Measurements from ENCODE around the gene GRAMD4.

Gene GRAMD4, protein sequence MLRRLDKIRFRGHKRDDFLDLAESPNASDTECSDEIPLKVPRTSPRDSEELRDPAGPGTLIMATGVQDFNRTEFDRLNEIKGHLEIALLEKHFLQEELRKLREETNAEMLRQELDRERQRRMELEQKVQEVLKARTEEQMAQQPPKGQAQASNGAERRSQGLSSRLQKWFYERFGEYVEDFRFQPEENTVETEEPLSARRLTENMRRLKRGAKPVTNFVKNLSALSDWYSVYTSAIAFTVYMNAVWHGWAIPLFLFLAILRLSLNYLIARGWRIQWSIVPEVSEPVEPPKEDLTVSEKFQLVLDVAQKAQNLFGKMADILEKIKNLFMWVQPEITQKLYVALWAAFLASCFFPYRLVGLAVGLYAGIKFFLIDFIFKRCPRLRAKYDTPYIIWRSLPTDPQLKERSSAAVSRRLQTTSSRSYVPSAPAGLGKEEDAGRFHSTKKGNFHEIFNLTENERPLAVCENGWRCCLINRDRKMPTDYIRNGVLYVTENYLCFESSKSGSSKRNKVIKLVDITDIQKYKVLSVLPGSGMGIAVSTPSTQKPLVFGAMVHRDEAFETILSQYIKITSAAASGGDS

DNA sequence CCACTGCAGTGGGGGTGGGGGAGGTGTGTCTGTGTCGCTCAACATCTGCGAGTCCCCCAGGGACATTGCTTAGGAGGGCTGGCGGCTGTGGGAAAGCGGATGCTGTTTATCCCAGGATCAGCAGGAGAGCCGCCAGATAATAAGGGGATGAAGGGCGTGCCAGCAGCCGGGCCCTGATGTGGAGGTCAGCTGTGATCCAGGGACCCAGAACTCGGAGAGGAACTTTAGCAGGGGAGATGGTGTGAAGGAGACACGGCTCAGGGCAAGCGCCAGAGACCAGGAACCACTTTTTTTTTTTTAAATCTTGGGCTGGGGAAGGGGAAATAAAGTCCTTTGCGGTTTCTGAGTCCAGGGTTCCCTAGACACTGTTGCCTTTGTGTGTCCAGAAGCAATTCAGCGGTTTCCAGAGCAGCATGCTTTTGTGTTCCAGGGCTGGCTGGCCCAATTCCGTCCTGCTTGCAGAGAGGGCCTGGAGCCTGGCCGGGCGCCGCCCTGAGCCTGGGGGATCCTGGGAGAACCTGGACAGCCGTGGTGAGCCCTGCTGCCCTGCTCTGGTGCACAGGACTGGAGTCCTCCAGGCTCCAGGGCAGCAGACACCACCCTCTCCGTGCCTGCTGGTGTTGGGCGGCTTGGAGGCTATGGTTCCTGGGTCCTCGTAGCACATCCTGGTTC, at the start of gene GRAMD4:
TSS of gene GRAMD4 (plus strand) at position 557 of the 672 bp plus-strand sequence. CDS start 6,414 bp downstream, outside the sequence.
- DNase-seq (ENCODE audit: low spot score): no peak

DNA sequence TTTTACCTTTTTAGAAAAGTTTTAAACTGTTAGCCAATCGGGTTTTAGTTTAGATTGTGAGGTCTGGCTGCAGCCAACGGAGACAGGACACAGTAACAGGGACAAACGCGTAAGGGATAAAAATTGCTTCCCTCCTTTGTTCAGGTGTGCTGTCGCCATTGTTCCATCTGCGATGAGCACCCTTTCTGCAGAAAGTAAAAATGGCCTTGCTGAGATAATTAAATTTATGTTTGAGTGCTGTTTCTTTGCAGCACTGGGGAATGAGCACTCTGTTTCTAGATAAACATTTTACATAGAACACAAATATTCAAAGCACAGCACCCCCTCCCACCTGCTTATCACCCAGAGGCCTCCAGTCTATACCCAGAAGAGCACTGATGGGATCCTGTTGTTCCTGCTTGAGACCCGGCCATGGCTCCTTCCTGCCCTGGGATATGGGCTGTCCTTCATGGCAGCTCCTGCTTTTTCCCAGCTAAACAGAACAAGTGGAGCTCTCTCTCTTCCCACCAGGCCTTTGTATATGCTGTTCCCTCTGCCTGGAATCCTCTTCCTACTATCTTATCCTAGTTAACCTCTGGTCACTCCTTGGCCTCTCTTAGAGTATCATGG, 48.4 kb upstream of the GRAMD4 start:
- no peak for DNase-seq (ENCODE audit: low spot score)

DNA sequence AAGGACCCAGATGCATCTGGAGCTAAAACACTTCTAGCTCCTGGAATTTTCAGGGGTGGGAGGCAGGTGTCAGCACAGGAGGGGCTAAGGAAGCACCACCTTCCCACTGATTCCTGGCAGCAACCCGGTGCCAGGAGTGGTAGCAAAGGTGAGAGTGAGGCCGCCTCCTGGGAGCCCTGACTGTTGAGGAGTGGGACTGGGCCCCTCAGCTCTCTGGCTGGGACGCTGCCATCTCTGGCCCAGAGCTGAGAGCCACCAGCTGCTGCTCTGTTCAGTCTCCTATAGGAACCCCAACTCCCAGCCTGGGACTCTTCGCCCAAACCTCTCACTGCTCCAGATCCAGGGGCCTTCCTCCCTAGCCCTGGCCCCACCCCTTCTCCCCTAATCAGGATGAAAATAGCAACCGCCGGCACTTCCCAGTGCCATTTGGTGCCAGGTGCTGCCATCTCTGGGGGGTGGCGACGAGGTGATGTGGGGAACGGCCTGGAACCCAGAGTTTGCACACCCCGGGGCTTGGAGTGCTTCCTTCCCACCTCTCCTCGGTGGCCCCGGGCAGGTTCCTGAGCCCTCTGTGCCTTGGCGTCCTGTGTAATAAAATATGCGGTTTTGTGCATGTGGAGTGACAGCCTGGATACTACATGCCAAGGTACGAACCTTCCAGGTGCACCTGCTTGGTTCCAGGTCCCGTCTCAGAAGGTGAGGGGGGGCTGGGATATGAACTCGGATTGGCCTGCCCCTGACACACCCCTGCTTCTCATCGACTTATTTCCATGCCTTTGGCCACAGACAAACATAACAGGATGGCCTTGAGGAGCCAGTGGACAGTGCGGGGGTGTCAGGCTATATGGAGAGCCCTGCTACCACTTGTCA, 47.0 kb upstream of the GRAMD4 start:
- no peak for DNase-seq (ENCODE audit: low spot score)

DNA sequence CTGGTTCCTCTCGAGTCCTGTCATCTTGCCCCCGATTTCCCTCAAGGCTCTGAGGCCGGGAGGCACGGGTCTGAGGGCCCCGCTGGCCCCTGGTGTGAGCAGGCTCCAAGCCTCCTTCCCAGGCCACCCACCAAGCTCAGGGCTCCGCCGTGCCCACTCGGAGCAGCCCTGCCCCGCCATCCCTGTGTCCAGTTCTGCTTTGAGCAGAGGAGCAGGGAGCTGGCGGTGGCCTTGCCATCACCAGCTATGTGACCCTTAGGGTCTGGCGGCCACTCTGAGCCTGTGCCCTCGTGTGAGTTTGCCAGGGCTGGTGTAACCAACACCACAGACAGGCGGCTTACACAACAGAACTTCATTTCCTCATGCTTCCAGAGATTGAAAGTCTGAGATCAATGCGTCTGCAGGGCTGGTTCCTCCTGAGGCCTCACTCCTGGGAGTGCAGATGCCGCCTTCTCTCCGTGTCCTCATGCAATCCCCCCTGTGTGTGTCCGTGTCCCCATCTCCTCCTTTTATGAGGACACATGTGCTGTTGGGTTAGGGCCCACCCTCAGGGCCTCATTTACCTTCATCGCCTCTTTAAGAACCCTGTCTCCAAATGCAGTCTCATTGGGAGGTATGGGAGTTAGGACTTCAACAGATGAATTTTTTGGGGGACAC, 46.3 kb upstream of the GRAMD4 start:
- no peak for DNase-seq (ENCODE audit: low spot score)

DNA sequence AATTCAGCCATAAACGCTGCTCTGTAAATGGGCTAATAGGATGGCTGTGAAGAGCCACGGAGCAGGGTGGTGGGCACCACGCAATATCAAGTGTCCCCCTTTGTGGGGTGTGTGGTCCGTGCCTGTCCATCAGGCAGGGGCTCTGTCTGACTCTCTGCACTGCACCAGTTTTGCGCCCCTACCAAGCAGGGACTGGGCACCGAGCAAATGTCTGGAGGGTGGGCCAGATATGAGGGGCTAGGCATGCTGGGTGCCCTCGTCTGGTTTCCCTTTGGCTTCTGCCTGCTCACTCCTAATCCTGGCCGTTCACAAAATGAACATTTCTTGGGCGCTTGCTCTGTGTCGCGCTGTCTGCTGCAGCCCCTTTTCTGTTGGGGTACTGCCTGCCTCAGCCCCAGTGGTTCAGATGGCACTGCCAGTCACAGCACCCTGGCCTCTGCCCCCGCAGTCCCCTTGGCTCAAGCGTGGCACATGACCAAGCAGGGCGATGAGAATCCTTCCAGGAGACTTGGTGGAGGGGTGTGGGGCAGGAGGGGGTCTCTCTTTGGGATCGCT, 45.7 kb upstream of the GRAMD4 start:
- DNase-seq (ENCODE audit: low spot score): no peak

DNA sequence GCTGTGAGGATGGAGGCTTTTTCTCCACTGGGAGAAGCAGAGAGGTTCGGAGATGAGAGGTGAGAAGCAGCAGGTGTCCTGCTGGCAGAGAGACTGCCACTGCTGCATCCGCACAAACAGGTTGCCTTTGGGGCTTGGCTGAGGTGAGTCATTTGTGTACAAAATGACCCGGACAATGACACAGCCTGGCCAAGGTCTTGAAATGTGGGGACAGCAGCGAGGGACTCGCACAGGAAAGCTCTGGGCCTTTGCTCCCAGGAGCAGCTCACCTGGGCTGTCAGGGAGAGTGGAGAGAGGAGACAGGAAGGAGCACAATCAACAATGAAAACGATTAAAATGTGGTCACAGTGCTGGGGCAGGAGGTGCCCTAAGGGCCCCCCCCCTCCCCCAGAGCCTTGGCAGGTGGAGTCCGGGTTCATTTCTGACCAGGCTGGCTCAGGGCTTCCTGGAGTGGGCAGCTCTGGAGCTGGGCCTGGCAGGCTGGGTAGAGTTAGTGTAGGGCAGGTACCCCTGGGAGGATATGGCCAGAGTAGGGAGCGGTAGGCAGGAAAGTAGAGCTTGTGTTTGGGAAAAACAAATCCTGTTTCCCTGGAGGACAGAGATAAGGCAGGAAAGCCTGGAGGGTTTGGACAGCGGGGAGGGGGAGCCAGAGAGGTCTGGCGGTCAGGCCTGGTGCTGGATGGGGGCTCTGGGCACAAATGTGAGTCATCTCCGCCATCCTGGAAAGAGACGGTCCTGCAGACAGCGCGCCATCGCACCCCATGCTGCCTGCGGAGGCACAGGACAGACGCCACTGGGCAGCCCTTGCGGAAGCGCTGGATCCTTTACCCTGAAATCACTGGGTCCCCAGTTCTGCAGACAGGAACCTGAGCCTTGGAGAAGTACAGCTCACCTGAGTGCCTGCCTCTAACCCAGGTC, 44.9 kb upstream of the GRAMD4 start:
- no peak for DNase-seq (ENCODE audit: low spot score)

DNA sequence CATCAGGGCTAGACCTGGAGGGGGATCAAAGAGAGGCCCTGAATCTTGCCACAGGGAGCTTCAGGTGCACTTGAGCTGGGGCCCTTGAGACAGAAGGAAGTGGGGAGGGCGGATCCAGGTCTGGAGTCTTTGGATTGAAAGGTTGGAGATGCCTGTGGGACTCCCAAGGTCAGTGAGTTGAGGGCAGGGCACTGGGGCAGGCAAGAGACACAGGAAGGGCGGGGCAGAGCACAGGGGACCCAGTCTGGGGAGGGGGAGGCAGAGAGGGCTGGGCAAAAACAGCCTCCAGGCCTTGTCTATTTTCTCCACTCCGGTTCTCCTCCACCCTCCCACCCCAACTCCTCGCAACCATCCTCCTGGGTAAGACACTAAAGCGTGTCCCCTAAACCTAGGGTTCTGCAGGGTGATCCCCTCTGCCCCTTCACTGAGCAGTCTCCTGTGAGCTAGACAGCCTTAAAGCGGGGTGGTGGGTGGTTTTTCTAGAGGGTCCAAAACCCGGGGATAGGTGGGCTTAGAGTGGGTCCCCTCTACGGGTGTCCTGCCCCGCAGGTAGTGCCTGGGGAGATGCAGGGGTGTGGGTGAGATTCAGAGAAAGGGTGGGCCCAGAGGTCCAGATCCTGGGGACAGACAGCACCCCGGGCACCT, 44.2 kb upstream of the GRAMD4 start:
- DNase-seq (ENCODE audit: low spot score): no peak

DNA sequence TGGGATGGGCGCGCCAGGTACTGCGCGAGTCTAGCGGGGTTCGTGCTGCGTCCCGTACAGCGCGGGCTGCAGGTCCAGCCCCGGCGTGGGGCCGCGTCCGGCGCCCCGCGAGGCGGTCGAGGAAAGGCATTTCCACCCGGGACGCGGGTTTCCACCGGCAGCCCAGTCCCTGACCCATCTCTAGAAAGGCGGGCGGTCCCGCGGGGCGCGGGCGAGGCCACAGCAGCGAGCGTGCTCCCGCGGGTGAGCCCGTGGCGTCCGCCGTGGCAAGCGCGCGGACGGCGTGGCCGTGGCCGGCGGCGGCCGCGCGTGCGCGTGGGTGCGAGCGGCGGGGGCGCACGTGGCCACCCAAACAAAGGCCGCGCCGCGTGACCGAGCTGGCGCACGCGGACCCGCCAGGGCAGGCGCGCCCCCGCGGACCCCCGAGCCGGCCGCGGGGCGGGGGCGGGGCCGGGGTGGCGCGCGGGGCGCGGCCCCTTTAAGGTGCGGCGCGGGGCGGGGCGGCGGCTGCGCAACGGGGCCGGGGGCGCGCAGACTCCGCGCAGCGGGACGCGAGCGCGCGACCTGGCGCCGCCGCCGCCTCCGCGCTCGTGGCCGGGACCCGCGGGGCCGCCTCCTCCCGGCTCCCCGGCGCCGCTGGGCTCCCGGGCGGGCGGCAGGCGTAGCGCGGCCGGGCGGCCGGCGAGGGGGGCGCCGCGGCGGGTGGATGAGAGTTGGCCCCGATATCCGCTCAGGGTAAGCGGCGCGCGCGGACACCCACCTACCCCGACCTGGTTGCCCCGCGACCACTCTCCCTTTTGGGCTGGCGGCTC, 43.4 kb upstream of the GRAMD4 start:
- peak; percentile 52 for DNase-seq (ENCODE audit: low spot score)

DNA sequence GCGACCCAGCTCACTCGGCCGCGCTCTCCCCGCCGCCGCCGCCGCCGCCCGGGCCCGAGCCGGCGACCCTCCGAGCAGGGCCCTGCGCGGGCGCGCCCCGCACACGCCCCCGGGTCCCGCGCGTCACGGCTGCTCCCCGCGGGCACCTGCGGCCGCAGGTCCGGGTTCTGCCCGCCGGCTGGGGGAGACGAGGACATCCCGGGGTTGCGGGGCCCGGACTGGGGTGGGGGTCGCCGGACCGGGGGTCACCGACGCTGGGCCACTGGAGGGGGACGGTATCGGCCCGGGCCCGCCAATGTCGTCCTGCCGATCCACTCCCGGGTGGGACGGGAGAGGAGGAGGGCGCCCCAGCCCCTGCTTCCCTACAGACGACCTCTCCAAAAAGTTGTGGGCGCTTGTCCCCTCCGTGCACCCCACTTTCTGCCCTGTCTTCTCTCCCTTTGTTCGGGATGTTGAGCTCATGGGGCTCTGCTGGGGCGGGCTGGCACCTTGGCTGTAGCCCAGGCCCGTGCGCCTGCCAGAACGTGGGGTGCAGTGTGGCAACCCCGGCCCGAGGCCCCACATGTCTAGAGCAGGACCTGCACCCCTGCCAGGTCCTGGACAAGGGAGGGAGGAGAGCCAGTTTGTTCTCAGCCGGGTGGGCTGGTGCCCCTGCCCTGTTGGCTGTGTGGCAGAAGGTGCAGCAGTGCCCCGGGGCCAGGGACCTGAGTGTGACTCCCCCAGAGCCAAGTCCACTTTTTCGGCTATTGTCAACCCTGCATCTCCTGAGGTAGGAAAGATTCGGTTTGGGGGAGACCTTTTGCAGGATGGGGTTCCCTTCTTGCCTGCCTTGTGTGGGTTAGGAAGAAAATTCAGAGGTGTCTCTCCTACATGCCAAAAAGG, 42.6 kb upstream of the GRAMD4 start:
- DNase-seq (ENCODE audit: low spot score): no peak

DNA sequence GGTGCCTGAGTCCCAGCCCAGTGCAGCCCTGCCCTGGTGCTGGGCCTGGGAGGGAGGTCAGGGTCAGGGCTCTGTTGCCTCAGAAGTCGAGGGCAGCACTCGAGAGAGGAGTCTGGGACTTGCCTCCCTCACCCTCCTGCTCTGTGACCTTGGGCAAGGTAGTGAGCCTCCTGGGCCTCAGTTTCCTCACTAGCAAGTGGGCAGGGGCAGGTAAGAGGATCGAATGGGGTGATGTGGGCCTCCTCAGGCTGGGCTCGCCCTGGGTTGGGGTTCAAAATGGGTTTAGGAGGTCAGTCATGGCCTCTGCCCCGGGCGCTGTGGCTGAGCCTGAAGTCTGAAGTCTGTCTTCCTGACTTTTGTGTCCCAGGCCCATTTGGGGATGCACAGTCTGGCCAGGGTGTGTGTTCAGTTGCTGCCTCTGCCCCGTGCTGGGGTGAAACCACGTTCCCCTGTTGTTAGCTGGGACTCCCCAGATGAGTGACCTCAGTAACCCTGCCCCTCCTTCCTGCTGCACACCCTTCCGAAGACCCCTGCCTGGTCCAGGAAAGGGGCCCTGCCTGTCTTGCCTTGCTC, 41.8 kb upstream of the GRAMD4 start:
- DNase-seq (ENCODE audit: low spot score): no peak

DNA sequence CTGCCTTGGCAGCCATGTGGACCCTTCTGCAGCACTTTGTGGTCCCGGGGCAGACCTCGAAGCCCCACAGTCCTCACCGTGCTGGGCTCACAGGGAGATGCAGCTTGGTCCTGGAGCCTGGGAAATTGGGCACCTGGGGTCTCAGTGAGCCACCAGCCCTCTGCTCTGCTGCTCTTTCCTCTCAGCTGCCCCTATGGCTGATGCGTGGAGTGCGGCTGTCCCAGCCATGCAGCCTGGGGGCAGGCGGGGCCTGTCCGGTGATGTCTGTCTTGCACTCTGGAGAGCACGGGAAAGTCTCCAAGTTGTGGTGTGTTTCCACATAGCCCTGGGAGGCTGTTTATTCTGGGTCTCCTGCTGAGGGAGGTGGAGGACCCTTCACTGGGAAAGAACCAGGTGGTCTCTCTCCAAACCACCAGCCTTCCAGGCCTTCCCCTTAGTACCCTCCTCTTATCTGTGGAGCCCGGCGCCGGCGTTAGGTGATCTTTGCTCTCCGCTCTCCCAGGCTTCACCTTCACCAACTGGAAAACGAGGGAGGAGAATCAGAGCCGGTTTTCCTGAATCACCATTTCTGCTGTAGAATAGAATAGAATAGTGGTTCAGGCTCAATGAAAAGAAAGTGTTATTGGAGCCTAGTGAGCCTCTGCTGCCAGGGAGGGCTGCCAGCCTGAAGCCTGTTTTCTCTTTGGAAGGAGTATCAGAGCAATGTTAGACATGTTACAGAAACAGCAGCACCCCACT, 41.2 kb upstream of the GRAMD4 start:
- DNase-seq (ENCODE audit: low spot score): no peak

DNA sequence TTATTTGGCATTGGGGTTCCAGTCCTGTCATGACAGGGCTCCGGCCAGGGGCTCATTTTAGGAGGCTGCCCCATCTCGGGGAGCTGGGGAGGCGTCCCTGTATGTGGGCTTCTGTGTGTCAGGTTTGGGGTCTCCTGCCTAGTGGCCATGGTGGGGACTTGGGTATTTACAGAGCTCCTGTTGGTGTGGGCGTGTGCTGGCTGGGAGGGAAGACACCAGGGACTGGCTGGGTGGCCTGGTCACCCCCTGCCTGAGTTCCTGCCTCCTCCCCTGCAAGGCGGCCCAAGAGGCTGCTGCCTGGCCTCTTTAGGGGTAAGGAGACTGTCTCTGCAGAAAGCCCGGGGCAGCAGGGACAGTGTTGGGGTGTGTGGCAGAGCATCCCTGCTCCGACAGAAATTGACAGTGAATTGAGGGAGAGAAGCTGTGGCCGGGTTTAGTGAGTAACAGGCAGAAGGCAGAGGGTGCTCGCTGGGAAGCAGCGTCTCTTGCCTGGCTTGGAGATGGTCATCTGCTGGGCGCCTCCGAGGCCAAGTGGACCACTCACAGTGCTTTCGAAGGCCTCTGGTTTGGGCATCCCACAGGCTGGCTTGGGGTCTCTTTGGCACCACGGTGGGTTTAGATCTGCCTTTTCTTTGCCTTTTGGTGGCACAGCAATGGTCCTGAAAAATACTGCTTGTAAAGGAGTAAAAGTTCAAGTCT, 40.3 kb upstream of the GRAMD4 start:
- DNase-seq (ENCODE audit: low spot score): no peak

DNA sequence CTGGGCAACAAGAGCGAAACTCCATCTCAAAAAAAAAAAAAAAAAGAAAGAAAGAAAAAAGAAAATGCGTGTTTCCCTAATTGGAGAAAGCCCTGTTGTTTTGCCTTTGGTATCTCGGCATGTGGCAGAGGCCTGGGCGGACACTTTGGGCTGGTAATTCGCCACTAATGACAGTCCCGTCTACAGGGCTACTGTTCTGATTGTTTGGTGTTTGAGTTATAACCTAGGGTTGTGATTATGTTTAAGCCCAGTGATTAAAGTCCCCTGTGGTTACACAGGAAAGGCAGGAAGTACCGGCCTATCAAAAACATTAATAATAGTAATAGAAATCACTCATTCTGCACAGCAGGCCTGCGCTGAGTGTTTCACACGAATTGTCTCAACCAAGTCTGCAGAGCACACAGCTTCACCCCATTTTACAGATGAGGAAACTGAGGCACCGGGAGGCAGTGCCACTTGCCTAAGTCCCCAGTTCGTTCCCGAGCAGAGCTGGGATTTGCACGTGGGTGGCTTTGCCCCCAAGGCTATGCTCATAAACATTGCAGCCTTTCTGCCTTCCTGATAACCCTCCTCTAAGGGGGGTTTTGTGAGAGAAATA, 39.1 kb upstream of the GRAMD4 start:
- no peak for DNase-seq (ENCODE audit: low spot score)

DNA sequence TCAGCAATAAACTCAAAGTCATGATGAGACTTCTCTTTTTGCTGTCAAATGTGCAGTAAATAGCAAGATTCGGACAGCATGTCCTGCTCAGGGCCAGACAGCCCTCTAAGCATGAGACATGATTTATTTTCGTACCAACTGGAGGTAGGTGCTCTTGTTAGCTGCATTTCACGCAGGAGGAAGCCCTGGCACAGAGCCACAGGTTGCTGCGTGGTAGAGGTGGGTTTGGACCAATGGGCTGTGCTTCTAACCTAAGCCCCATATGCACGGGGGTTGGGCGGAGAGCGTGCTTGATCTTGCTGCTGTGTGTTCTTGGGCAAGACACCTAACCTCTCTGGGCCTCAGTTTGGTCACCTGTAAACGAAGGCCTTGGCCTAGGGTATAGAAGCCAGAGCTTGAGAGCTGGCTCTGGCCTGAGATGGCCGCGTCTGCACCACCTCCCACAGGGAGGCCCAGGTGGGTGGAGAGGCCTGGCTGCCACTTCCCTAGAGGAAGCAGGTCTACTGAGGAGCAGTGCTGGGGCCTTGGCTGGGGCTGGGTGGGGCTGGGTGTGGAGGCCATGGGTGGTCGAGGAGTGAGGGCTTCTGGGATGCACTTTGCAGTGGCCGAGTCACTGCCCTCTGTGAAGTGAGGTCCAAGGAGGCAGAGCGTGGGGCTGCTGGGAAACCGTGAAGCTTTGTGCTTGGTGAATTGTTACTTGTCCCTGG, 38.5 kb upstream of the GRAMD4 start:
- no peak for DNase-seq (ENCODE audit: low spot score)
